Upper lobe of left lung (tissue), 6 donors: ENCODE data around the gene AOC1. TPM values are rescaled to one million over a fixed set of nuclear protein-coding genes. Genes with fewer than 3 reads are reported as not detected.

ENCODE experiments used
- total RNA-seq, 6 donors: library from RNA; depleted of rRNA in 4 of 6; stranded (reverse); fragments of >200 nt in 4 of 6; gene quantifications; one replicate each; pipeline versions ENCODE4 v1.1.0 to v1.2.1, GENCODE V29; 2016 to 2021
- donor health status: DM: no; HTN: no; CAD: no; lungs with moderate emphysema.
- donor health status: DM: no; HTN: yes; CAD: no; lungs with severe emphysema.

Gene AOC1
- total RNA-seq, 6 donors from 2014 or later = 0.31 to 0.88 TPM; not detected in 4

Other genes with a start within 250 kb of the AOC1 start
- 10 to 100 TPM; 24.7 to 62.9 (median 44.2) TPM for gene GIMAP6, start 220.1 kb upstream of the AOC1 start, total RNA-seq
- 10 to 100 TPM; 15.5 to 34.0 (median 23.0) TPM for gene GIMAP2, start 166.8 kb upstream of the AOC1 start, total RNA-seq
- gene GIMAP1, start 135.9 kb upstream of the AOC1 start, total RNA-seq = 10 to 100 TPM in 5 of 6 donors, 1 to 10 TPM in 1; 8.4 to 13.5 (median 12.1) TPM
- gene GIMAP5, start 115.1 kb upstream of the AOC1 start, total RNA-seq = 100 to 1,000 TPM in 1 of 6 donors, 10 to 100 TPM in 5; 28.0 to 103 (median 41.3) TPM
- gene TMEM176B, start 52.2 kb upstream of the AOC1 start, total RNA-seq = 10 to 100 TPM; 10.5 to 82.8 (median 27.4) TPM
- gene TMEM176A, start 51.7 kb upstream of the AOC1 start, total RNA-seq = 10 to 100 TPM in 5 of 6 donors, 1 to 10 TPM in 1; 8.4 to 67.9 (median 16.3) TPM
- 1 to 10 TPM in 5 of 6 donors, under 1 TPM in 1; 0.59 to 5.7 (median 3.1) TPM for gene KCNH2, start 125.8 kb downstream of the AOC1 start, total RNA-seq
- 10 to 100 TPM in 4 of 6 donors, 1 to 10 TPM in 2; 3.1 to 95.3 (median 16.2) TPM for gene NOS3, start 138.5 kb downstream of the AOC1 start, total RNA-seq
- 1 to 10 TPM in 3 of 6 donors, under 1 TPM in 3; 0.46 to 5.2 (median 1.0) TPM for gene ATG9B, start 172.0 kb downstream of the AOC1 start, total RNA-seq
- gene ABCB8, start 175.9 kb downstream of the AOC1 start, total RNA-seq = 10 to 100 TPM; 38.3 to 58.7 (median 42.5) TPM
- 10 to 100 TPM in 2 of 6 donors, 1 to 10 TPM in 4; 2.1 to 37.7 (median 4.0) TPM for gene ASIC3, start 196.0 kb downstream of the AOC1 start, total RNA-seq
- gene CDK5, start 205.4 kb downstream of the AOC1 start, total RNA-seq = 10 to 100 TPM in 3 of 6 donors, 1 to 10 TPM in 3; 2.1 to 14.4 (median 10.1) TPM
- gene SLC4A2, start 207.1 kb downstream of the AOC1 start, total RNA-seq = 100 to 1,000 TPM in 5 of 6 donors, 10 to 100 TPM in 1; 88.4 to 312 (median 188) TPM
- gene FASTK, start 228.3 kb downstream of the AOC1 start, total RNA-seq = 100 to 1,000 TPM in 1 of 6 donors, 10 to 100 TPM in 5; 54.3 to 136 (median 78.0) TPM
- 10 to 100 TPM; 35.3 to 72.9 (median 51.6) TPM for gene TMUB1, start 231.0 kb downstream of the AOC1 start, total RNA-seq
- 100 to 1,000 TPM; 122 to 350 (median 182) TPM for gene AGAP3, start 234.0 kb downstream of the AOC1 start, total RNA-seq